CD4-positive, CD25-positive, alpha-beta regulatory T cell (primary cell): ENCODE measurements around the gene SSRP1. TPM values are rescaled to one million over a fixed set of nuclear protein-coding genes. Genes with fewer than 3 reads are reported as not detected.

Experiments used
- ATAC-seq, 2 donors: fragments of 150-1000 bp; cut with Tn5 transposase; one replicate each; pipeline ENCODE4 v1.10.0; 2021; ENCODE audit warnings: low read depth in 2 of 2, moderate number of reproducible peaks in 2 of 2, moderate library complexity in 1 of 2
- DNase-seq, 3 donors: peaks; one replicate each; pipeline versions ENCODE4 v3.0.0 to v3.0.0-alpha.2; 2012 to 2022; ENCODE audit warnings: mixed read lengths in 1 of 3
- H3K27ac ChIP-seq: one replicate; pipeline ENCODE4 v1.7.0; 2013; ENCODE audit warnings: mild to moderate bottlenecking, low read length; ENCODE audit not compliant: insufficient read depth, poor library complexity, severe bottlenecking
- H3K27me3 ChIP-seq: one replicate; pipeline ENCODE4 v1.7.0; 2013; ENCODE audit warnings: low read length; ENCODE audit not compliant: control insufficient read depth, insufficient read depth
- H3K36me3 ChIP-seq: one replicate; pipeline ENCODE4 v1.7.0; 2013; ENCODE audit warnings: mild to moderate bottlenecking, low read length, moderate library complexity; ENCODE audit not compliant: control insufficient read depth, insufficient read depth
- H3K4me1 ChIP-seq: 2 replicates; pipeline ENCODE4 v1.7.0; 2013; ENCODE audit warnings: mild to moderate bottlenecking, low read length; ENCODE audit not compliant: insufficient read depth, control insufficient read depth, poor library complexity, severe bottlenecking
- H3K4me3 ChIP-seq: one replicate; pipeline ENCODE4 v1.7.0; 2013; ENCODE audit warnings: low read depth, mild to moderate bottlenecking, low read length, moderate library complexity
- H3K9me3 ChIP-seq, 2 experiments: 1 replicate in 1 of 2; 2 replicates in 1 of 2; pipeline ENCODE4 v1.7.0; 2013; ENCODE audit warnings: low read length in 2 of 2, mild to moderate bottlenecking in 1 of 2, moderate library complexity in 1 of 2; ENCODE audit not compliant: control insufficient read depth in 2 of 2
- H3K27ac Mint-ChIP-seq, 3 donors: one replicate each; pipeline ENCODE4 v1.8.0; 2020 to 2022; ENCODE audit warnings: mild to moderate bottlenecking in 3 of 3, mixed read lengths in 3 of 3, moderate library complexity in 2 of 3
- H3K27me3 Mint-ChIP-seq: one replicate; pipeline ENCODE4 v1.8.0; 2022; ENCODE audit warnings: mild to moderate bottlenecking, mixed read lengths
- H3K36me3 Mint-ChIP-seq: one replicate; pipeline ENCODE4 v1.8.0; 2020; ENCODE audit warnings: mixed read lengths
- H3K4me1 Mint-ChIP-seq, 4 donors: one replicate each; pipeline ENCODE4 v1.8.0; 2020 to 2022; ENCODE audit warnings: mixed read lengths in 4 of 4, mild to moderate bottlenecking in 1 of 4
- H3K4me3 Mint-ChIP-seq, 4 donors: one replicate each; pipeline ENCODE4 v1.8.0; 2020 to 2022; ENCODE audit warnings: mild to moderate bottlenecking in 4 of 4, mixed read lengths in 4 of 4, moderate library complexity in 3 of 4
- H3K9me3 Mint-ChIP-seq, 7 donors: one replicate each; pipeline ENCODE4 v1.8.0; 2020 to 2022; ENCODE audit warnings: mixed read lengths in 7 of 7, mild to moderate bottlenecking in 3 of 7, moderate library complexity in 2 of 7
- polyA plus RNA-seq, 4 donors: library from polyadenylated mRNA; unstranded; fragments of 300-500 nt; fragmentation: Illumina TruSeq; gene quantifications; one replicate each; pipeline ENCODE4 v1.2.3, GENCODE V29; 2021
- total RNA-seq: library from RNA; stranded (reverse); gene quantifications from one replicate; pipeline ENCODE4 v1.2.3, GENCODE V29; 2022

The SSRP1 gene
- total and polyA plus RNA-seq, 5 donors from 2014 or later = 20.5 to 54.6 (median 28.9) TPM

DNA sequence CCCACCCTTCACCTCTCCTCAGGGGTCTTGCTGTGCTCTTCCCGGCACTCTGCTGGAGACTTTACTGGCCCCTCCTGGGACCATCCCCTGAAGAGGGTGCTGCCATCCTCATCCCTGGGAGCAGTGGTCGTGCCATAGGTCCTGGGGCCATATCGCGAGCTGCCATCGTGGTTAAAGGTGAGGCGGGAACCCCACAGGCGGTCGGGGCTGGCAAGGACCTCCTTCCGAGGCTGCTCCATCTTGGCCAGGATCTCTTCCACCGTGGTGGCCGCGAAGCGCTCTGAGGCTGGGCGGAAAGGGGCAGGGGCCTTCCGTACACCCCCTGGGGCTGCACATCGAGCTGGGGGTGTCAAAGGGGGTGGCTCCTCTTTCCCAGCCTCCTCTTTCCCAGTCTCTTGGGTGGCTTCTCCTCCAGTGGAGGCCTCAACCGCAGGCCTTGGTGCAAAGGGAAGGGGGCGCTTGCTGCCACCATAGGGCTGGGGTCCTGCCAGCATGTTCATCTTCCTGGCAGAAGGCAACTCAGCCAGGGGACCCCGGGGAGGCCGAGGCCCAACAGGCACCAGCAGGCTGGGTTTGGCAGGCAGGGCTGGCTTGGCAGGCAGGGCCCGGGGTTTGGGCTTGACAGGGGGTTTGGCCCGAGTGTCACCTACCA lies 15.5 kb downstream of the SSRP1 start:
- H3K36me3 ChIP-seq = no peaks in the 10 kb centered on the region
- no peaks in the 10 kb centered on the region for H3K27me3 ChIP-seq
- no peak overlapping the region for H3K27ac ChIP-seq
- H3K36me3 Mint-ChIP-seq = peaks cover 9% of the 10 kb centered on the region
- no peaks in the 10 kb centered on the region for H3K9me3 ChIP-seq
- no peaks in the 10 kb centered on the region for H3K9me3 Mint-ChIP-seq
- no peak overlapping the region for H3K4me3 ChIP-seq
- ATAC-seq = no peak
- no peak for DNase-seq
- H3K4me3 Mint-ChIP-seq = no peak overlapping the region
- peaks cover 0 to 34% (median 18%) of the 10 kb centered on the region in 4 donors for H3K4me1 Mint-ChIP-seq
- no peaks in the 10 kb centered on the region for H3K27me3 Mint-ChIP-seq
- H3K27ac Mint-ChIP-seq = no peak overlapping the region
- peaks cover 7% of the 10 kb centered on the region for H3K4me1 ChIP-seq

DNA sequence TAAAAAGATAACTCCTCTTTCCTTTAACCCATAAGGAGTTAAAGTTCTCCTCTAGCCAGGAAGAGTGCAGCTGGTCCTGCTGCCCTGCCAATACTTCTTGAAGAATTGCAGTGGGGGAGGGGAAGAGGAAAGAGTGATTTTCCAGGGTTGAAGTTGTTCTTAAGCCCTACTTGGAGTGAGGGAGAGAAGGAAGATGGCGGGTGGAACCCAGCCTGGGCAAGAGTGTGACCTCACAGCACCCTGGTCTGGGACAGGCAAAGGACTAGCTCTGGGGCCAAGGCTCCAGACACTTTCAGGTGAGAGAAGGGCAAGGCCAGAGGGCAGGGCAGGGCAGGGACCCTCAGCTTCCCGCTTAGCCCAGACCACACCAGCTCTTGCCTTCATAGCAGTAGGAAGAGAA lies 17.5 kb downstream of the SSRP1 start:
- no peak for ATAC-seq
- H3K9me3 ChIP-seq = no peaks in the 10 kb centered on the region
- Mint-ChIP-seq H3K4me1 (peaks cover 0 to 23% (median 11%) of the 10 kb centered on the region in 4 donors), H3K27ac (no peak overlapping the region), H3K27me3 (no peaks in the 10 kb centered on the region), H3K9me3 (no peaks in the 10 kb centered on the region), H3K4me3 (peak overlapping the region in 1 of 4 donors; percentile 65), H3K36me3 (peaks cover 13% of the 10 kb centered on the region)
- no peak for DNase-seq
- no peak overlapping the region for H3K27ac ChIP-seq
- no peaks in the 10 kb centered on the region for H3K27me3 ChIP-seq
- peaks cover 6% of the 10 kb centered on the region for H3K36me3 ChIP-seq
- H3K4me1 ChIP-seq = no peaks in the 10 kb centered on the region
- H3K4me3 ChIP-seq = no peak overlapping the region

DNA sequence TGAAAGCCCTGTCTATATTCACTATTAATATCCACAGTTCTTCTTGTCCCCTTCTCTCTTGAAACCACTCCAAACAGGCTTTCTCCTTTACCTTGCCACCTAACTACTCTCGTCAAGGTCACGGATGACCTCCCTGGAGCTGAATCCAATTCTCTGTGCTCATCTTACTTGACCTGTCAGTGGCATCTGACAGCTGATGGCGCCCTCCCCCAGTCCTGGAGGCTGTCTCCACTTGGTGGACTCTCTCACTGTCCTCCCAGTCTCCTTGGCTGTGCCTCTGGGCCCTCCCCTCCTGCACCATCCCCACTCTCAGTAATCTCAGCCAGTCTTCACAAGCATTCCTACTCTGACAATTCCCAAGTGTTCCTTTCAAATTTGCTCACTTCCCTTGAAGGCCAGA lies 19.7 kb downstream of the SSRP1 start:
- Histone ChIP-seq H3K27me3 (no peaks in the 10 kb centered on the region), H3K4me3 (no peak overlapping the region), H3K27ac (no peak overlapping the region), H3K9me3 (no peaks in the 10 kb centered on the region), H3K36me3 (peaks cover 6% of the 10 kb centered on the region), H3K4me1 (peaks cover 9% of the 10 kb centered on the region)
- DNase-seq (no peak), ATAC-seq (no peak)
- no peak overlapping the region for H3K27ac Mint-ChIP-seq
- H3K9me3 Mint-ChIP-seq = no peaks in the 10 kb centered on the region
- peaks cover 17% of the 10 kb centered on the region for H3K36me3 Mint-ChIP-seq
- H3K4me3 Mint-ChIP-seq = no peak overlapping the region
- peaks cover 3 to 18% (median 9%) of the 10 kb centered on the region in 4 donors for H3K4me1 Mint-ChIP-seq
- no peaks in the 10 kb centered on the region for H3K27me3 Mint-ChIP-seq

DNA sequence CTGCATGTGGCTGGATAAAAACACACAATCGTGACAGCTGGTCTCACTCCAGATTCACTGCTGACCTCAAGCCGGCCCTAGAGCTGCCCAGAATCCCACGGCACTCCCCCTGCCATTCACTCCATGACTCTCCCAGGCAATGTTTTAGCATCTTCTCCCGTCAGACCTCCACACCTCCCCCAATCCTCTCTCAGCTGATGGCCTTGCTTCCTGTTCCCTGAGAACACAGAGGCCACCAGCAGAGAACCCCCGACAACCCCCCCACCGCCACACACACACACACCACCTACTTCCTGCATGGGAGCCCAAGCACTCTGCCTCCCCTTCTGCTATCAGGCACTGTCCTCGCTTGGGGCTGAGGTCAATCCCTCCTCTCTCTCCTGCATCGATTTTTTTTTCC lies 20.2 kb downstream of the SSRP1 start:
- Mint-ChIP-seq H3K4me3 (no peak overlapping the region), H3K9me3 (no peaks in the 10 kb centered on the region), H3K27ac (no peak overlapping the region), H3K4me1 (peaks cover 4 to 18% (median 8%) of the 10 kb centered on the region in 4 donors), H3K36me3 (peaks cover 13% of the 10 kb centered on the region), H3K27me3 (no peaks in the 10 kb centered on the region)
- no peak overlapping the region for H3K27ac ChIP-seq
- DNase-seq (peak in 1 of 3 donors; percentile 47), ATAC-seq (peak in 1 of 2 donors; percentile 26)
- H3K36me3 ChIP-seq = peaks cover 6% of the 10 kb centered on the region
- H3K9me3 ChIP-seq = no peaks in the 10 kb centered on the region
- no peak overlapping the region for H3K4me3 ChIP-seq
- H3K4me1 ChIP-seq = peaks cover 13% of the 10 kb centered on the region
- H3K27me3 ChIP-seq = no peaks in the 10 kb centered on the region

DNA sequence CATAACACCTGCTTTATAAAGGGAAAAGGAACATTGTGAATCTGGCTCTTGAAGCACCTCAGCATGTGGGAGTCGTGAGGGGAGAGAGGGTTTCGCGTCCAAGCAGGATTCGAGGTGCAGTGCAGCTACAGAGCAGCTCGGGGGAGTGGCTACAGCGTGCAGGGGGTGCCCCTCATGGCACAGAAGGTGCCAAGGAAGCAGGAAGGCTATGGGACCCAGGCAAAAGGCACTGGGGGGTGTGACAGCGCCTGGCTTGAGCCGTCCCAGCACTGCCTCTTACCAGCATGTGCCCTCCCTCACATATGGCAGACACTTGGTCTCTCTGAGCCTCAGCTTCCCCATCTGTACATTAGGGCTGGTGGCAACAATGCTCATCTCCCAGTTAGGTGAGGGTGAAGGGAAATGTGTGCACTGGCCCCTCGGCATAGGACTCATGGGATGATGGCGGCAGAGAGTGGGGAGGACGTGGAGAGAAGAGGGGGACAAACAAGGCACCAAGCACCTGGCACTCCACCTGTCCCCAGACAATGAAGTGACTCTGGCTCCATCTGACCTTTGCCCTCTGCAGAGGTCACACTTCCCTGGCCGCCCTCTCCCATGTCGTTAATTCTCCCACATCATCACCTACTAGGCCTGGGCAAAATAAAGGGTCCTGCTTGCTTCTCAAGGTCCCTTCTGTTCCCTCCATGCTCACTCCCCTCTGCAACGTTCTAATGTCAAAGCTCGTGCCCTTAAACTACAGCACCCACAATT lies 21.3 kb downstream of the SSRP1 start:
- DNase-seq (no peak), ATAC-seq (no peak)
- Mint-ChIP-seq H3K36me3 (peaks cover 22% of the 10 kb centered on the region), H3K27me3 (no peaks in the 10 kb centered on the region), H3K27ac (no peak overlapping the region), H3K4me1 (peaks cover 4 to 23% (median 8%) of the 10 kb centered on the region in 4 donors), H3K4me3 (no peak overlapping the region), H3K9me3 (no peaks in the 10 kb centered on the region)
- peaks cover 13% of the 10 kb centered on the region for H3K4me1 ChIP-seq
- peaks cover 6% of the 10 kb centered on the region for H3K36me3 ChIP-seq
- H3K9me3 ChIP-seq = no peaks in the 10 kb centered on the region
- H3K4me3 ChIP-seq = no peak overlapping the region
- no peak overlapping the region for H3K27ac ChIP-seq
- H3K27me3 ChIP-seq = no peaks in the 10 kb centered on the region

DNA sequence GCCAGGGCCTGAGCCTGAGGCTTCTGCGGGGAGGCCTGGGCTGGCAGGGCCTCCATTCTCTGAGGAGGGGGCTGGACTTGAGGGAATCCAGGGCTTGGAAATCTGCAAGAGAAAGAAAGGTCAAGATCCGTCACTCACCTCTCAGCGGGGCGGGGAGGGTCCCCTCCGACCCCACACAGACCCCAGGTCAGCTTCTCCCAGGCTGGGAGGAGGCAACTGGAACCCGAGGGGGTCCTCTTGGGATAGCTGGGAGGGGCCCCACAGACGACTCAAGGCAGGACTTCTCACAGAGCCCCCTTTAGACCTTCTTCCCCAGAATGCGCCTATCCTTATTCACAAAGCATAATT lies 21.9 kb downstream of the SSRP1 start:
- Mint-ChIP-seq H3K4me1 (peaks cover 2 to 23% (median 8%) of the 10 kb centered on the region in 4 donors), H3K36me3 (peaks cover 18% of the 10 kb centered on the region), H3K4me3 (no peak overlapping the region), H3K27me3 (no peaks in the 10 kb centered on the region), H3K27ac (no peak overlapping the region), H3K9me3 (no peaks in the 10 kb centered on the region)
- no peak for ATAC-seq
- H3K4me3 ChIP-seq = no peak overlapping the region
- no peak for DNase-seq
- H3K36me3 ChIP-seq = peaks cover 6% of the 10 kb centered on the region
- H3K9me3 ChIP-seq = no peaks in the 10 kb centered on the region
- no peak overlapping the region for H3K27ac ChIP-seq
- no peaks in the 10 kb centered on the region for H3K27me3 ChIP-seq
- peaks cover 13% of the 10 kb centered on the region for H3K4me1 ChIP-seq

DNA sequence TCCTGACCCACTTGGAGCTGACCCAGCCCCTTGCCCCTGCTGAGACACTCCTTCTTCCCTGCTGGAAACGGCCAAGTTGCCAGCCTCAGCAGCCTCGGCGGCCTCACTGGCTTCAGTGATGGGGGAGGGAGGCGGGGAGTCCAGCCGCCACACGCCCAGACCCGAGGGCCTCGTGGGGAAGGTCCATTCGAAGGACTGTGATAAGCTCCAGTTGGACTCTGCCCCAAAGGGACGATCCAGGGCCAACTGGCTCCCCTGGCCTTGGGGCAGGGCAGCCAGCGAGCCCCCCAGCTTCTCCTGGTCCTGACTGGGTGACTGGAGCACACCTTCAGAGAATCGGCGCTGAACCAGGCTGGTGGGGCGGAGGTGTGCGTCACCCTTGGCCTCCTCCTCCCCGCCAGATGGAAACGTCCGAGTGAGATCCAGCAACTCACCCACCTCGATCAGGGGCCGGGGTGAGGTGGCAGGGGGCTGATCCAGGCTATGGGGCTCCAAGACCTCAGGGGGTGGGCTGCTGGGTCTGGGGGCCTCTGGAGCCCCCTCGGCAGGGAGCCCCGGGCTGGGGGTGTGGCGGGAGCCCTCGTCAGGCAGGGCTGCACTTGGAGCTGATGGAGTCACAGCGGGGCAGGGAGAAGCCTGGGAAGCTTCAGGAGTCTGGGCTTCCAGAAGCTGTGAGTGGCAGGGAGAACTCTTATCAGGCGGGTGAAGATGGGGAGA lies 22.5 kb downstream of the SSRP1 start:
- H3K36me3 Mint-ChIP-seq = peaks cover 18% of the 10 kb centered on the region
- Histone ChIP-seq H3K27me3 (no peaks in the 10 kb centered on the region), H3K36me3 (peaks cover 6% of the 10 kb centered on the region), H3K4me3 (no peak overlapping the region), H3K4me1 (peaks cover 13% of the 10 kb centered on the region), H3K9me3 (no peaks in the 10 kb centered on the region), H3K27ac (no peak overlapping the region)
- ATAC-seq = no peak
- DNase-seq = no peak
- H3K4me3 Mint-ChIP-seq = no peak overlapping the region
- no peak overlapping the region for H3K27ac Mint-ChIP-seq
- H3K27me3 Mint-ChIP-seq = no peaks in the 10 kb centered on the region
- H3K4me1 Mint-ChIP-seq = peaks cover 2 to 23% (median 8%) of the 10 kb centered on the region in 4 donors
- H3K9me3 Mint-ChIP-seq = no peaks in the 10 kb centered on the region
